Measurements from ENCODE around the gene STARD4.

- no peak for TF ChIP-seq CTCF (IDR thresholded peaks at IDR 0.05)
- no peak for TF ChIP-seq POLR2A (IDR thresholded peaks at IDR 0.05)
- TF ChIP-seq POLR2AphosphoS5 (IDR thresholded peaks at IDR 0.05): no peak
- no peak for TF ChIP-seq EP300 (IDR thresholded peaks at IDR 0.05)
Observed at GRCh38 chr5:111469293-111469896, 42.9 kb downstream of the STARD4 start.

Data from sigmoid colon (tissue), 4 donors.